Transverse colon (tissue), 4 donors: ENCODE results near the gene ZNF618. TPM values are rescaled to one million over a fixed set of nuclear protein-coding genes. Genes with fewer than 3 reads are reported as not detected.

Source experiments
- DNase-seq: peaks from one replicate; pipeline ENCODE4 v3.0.0-alpha.2; 2019
- H3K27ac ChIP-seq, 4 donors: fragments of 200-600 bp; sonication (generic); 2 replicates each; pipeline ENCODE4 v1.5.1; 2016 to 2018; ENCODE audit warnings: inconsistent platforms in 4 of 4
- H3K27me3 ChIP-seq: fragments of 200-600 bp; sonication (generic); 2 replicates; pipeline ENCODE4 v1.5.1; 2017; ENCODE audit warnings: inconsistent platforms
- H3K36me3 ChIP-seq, 4 donors: fragments of 200-600 bp; sonication (generic); 2 replicates each; pipeline ENCODE4 v1.5.1; 2017 to 2019; ENCODE audit warnings: inconsistent platforms in 4 of 4
- H3K4me1 ChIP-seq, 4 donors: fragments of 200-600 bp; sonication (generic); 2 replicates each; pipeline ENCODE4 v1.5.1; 2017 to 2020; ENCODE audit warnings: inconsistent platforms in 4 of 4
- H3K4me3 ChIP-seq, 4 donors: fragments of 200-600 bp; sonication (generic); 1 replicate in 1 of 4; 2 replicates in 3 of 4; pipeline versions ENCODE4 v1.5.1 to v1.6.1; 2017 to 2019; ENCODE audit warnings: inconsistent platforms in 4 of 4
- H3K9me3 ChIP-seq, 2 donors: fragments of 200-600 bp; sonication (generic); 2 replicates each; pipeline ENCODE4 v1.5.1; 2017 to 2019; ENCODE audit warnings: inconsistent platforms in 2 of 2
- EP300 ChIP-seq: sonication (generic); formaldehyde crosslinking; IDR thresholded peaks from one replicate; pipeline ENCODE4 v1.6.1; 2017; ENCODE audit warnings: antibody characterized with exemption, low read depth
- POLR2A ChIP-seq: fragments of 450-650 bp; IDR thresholded peaks from one replicate; pipeline ENCODE4 v1.6.1; 2016; ENCODE audit warnings: antibody characterized with exemption, mild to moderate bottlenecking, moderate library complexity
- POLR2AphosphoS5 ChIP-seq, 3 donors: sonication (generic); formaldehyde crosslinking; IDR thresholded peaks; one replicate each; pipeline ENCODE4 v1.6.1; 2016; ENCODE audit warnings: antibody characterized with exemption in 3 of 3
- WGBS, 2 donors: methylation state at CpG; one replicate each; pipeline ENCODE4 v1.1.5; 2018; ENCODE audit warnings: low coverage in 1 of 2; 5-methylcytosine and 5-hydroxymethylcytosine counted together
- in situ Hi-C, 4 donors: fragments of 200-750 bp; cut with MboI; loops; one replicate each; pipeline versions ENCODE4 v1.15.0 to v1.15.1; 2017; ENCODE audit warnings: low sequenced_read_pairs in 3 of 4, low pct_ligation_motif_present in 1 of 4, low pct_unique_long_range_greater_than_20kb in 1 of 4
- intact Hi-C: fragments of 100-400 bp; cut with DNase I; formaldehyde crosslinking; loops from one replicate; pipeline ENCODE4 v1.15.1; 2023; ENCODE audit warnings: low total_unique reads
- total RNA-seq, 4 donors: library from RNA; depleted of rRNA; stranded (reverse); fragments of >200 nt; gene quantifications; one replicate each; pipeline ENCODE4 v1.1.0, GENCODE V29; 2016
- TF ChIP-seq, protein P1 (sequence below), 5 experiments: fragments of 200-600 bp in 3 of 5; fragments of 450-650 bp in 2 of 5; sonication (generic) in 3 of 5; IDR thresholded peaks; 1 replicate in 2 of 5; 2 replicates in 3 of 5; pipeline ENCODE4 v1.5.1; 2016 to 2017; ENCODE audit warnings: antibody characterized with exemption in 5 of 5, inconsistent platforms in 3 of 5, mild to moderate bottlenecking in 2 of 5, moderate library complexity in 1 of 5

Gene ZNF618
- total RNA-seq, 4 donors from 2014 or later, result 2.2 to 8.6 (median 4.0) TPM

DNA sequence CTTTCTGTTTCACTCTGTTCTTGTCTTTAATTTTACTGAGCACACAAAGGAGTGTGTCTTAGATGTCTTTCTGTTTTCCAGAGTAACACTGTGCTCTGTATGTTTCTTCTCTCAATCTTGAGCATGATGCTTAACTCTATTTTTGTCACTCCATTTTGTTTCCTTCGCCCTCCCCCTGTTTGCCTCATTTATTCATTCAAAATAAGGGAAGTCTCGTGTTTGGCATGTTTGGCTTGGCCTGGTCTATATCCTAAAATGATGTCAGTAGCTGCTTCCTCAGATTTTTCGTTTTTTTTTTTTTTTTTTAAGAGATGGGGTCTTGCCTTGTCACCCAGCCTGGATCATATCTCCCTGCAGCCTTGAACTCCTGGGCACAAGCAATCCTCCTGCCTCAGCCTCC, 22.0 kb downstream of the ZNF618 start:
- TF ChIP-seq POLR2A (no peak), EP300 (no peak), POLR2AphosphoS5 (IDR thresholded peaks at IDR 0.05) (no peak)
- TF ChIP-seq, protein P1, sequence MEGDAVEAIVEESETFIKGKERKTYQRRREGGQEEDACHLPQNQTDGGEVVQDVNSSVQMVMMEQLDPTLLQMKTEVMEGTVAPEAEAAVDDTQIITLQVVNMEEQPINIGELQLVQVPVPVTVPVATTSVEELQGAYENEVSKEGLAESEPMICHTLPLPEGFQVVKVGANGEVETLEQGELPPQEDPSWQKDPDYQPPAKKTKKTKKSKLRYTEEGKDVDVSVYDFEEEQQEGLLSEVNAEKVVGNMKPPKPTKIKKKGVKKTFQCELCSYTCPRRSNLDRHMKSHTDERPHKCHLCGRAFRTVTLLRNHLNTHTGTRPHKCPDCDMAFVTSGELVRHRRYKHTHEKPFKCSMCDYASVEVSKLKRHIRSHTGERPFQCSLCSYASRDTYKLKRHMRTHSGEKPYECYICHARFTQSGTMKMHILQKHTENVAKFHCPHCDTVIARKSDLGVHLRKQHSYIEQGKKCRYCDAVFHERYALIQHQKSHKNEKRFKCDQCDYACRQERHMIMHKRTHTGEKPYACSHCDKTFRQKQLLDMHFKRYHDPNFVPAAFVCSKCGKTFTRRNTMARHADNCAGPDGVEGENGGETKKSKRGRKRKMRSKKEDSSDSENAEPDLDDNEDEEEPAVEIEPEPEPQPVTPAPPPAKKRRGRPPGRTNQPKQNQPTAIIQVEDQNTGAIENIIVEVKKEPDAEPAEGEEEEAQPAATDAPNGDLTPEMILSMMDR (IDR thresholded peaks at IDR 0.05), result no peak
- no peak overlapping the region for H3K27ac ChIP-seq
- H3K4me1 ChIP-seq, result peaks cover 0 to 6% (median 0%) of the 10 kb centered on the region in 4 donors
- H3K4me3 ChIP-seq, result no peak overlapping the region
- no peaks in the 10 kb centered on the region for H3K9me3 ChIP-seq
- H3K27me3 ChIP-seq, result no peaks in the 10 kb centered on the region
- in situ Hi-C loops, result no loop called here
- no peaks in the 10 kb centered on the region for H3K36me3 ChIP-seq
- intact Hi-C loops, result no loop called here
- WGBS, 2 donors, result 25 to 72% methylated on average over 3 of the region's 3 CpGs
- DNase-seq, result no peak

DNA sequence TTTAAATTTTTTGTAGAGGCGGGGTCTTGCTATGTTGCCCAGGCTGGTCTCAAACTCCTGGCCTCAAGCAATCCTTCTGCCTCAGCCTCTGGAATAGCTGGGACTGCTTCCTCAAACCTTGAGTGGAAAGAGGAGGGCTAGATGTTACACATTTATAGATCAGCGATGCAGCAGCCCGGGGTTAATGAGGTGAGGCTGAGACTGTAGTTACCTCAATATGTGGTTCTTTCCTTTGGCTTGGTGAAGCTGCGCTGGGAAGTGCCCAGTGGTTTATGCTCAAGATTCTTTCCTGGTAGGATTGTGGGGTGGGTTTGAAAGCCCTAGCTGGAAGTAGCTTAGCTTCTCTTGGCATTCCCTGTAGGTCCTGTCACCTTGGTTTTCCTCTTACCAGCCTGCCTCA, 22.5 kb downstream of the ZNF618 start:
- no peak for DNase-seq
- intact Hi-C loops (no loop called here), in situ Hi-C loops (no loop called here)
- Histone ChIP-seq H3K27me3 (no peaks in the 10 kb centered on the region), H3K9me3 (no peaks in the 10 kb centered on the region), H3K4me1 (peaks cover 0 to 6% (median 0%) of the 10 kb centered on the region in 4 donors), H3K27ac (no peak overlapping the region), H3K36me3 (no peaks in the 10 kb centered on the region), H3K4me3 (no peak overlapping the region)
- WGBS, 2 donors, result 100% methylated on average over 1 to 4 of the region's 4 CpGs
- no peak for TF ChIP-seq EP300
- TF ChIP-seq, protein P1 (IDR thresholded peaks at IDR 0.05), result no peak
- TF ChIP-seq POLR2A, result no peak
- TF ChIP-seq POLR2AphosphoS5 (IDR thresholded peaks at IDR 0.05), result no peak

DNA sequence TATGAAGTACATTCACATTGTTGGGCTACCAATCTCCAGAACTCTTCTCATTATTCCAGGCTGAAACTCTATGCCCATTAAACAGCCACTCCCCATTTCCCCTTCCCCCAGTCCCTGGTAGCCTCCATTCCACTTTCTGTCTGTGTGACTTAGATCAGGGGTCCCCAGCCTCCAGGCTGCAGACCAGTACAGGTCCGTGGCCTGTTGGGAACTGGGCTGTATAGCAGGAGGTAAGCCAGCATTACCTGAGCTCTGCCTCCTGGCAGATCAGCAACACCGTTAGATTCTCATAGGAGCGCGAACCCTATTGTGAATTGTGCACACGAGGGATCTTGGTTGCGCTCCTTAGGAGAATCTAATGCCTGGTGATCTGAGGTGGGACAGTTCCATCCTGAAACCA, 23.1 kb downstream of the ZNF618 start:
- in situ Hi-C loops, result no loop called here
- TF ChIP-seq EP300, result no peak
- no peak for TF ChIP-seq POLR2AphosphoS5 (IDR thresholded peaks at IDR 0.05)
- no peak for TF ChIP-seq POLR2A
- TF ChIP-seq, protein P1 (IDR thresholded peaks at IDR 0.05), result no peak
- 97% methylated on average over 6 of the region's 6 CpGs; no CpG with 5 or more reads in 1 of the 2 donors for WGBS, 2 donors
- Histone ChIP-seq H3K27ac (no peak overlapping the region), H3K4me1 (peaks cover 0 to 6% (median 0%) of the 10 kb centered on the region in 4 donors), H3K9me3 (no peaks in the 10 kb centered on the region), H3K36me3 (no peaks in the 10 kb centered on the region), H3K27me3 (no peaks in the 10 kb centered on the region), H3K4me3 (no peak overlapping the region)
- intact Hi-C loops, result no loop called here
- no peak for DNase-seq

DNA sequence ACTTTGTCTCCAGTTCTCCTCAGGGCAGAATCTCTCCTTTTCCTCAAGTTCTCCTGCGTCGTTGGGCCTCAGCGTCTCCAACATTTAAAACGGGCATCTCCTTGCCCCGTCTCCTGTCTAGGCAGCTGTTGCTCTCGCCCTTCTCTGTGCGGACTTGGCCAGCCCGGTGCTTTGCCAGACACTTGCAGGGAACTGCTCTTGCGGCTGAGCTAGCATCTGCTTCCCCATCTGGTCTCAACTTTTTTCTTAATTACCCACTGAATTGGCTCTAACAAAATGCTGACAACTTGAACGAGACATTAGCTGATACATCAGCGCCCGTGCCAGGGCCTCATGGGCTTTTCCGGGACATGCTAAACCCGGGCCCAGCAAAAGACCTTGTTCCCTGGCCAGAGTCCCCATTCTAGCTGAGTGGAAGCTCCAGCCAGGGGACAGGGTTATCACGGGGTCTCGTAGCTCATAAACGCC, 25.1 kb downstream of the ZNF618 start:
- Histone ChIP-seq H3K27me3 (no peaks in the 10 kb centered on the region), H3K27ac (peak overlapping the region in 1 of 4 donors; percentile 32), H3K9me3 (no peaks in the 10 kb centered on the region), H3K4me3 (no peak overlapping the region), H3K36me3 (no peaks in the 10 kb centered on the region), H3K4me1 (peaks cover 0 to 6% (median 0%) of the 10 kb centered on the region in 4 donors)
- intact Hi-C loops, result no loop called here
- in situ Hi-C loops, result no loop called here
- DNase-seq, result no peak
- 80 to 87% methylated on average over 9 to 17 of the region's 17 CpGs for WGBS, 2 donors
- TF ChIP-seq EP300 (no peak), POLR2A (no peak), POLR2AphosphoS5 (IDR thresholded peaks at IDR 0.05) (no peak)
- TF ChIP-seq, protein P1 (IDR thresholded peaks at IDR 0.05), result no peak
